Measurements from ENCODE around the gene RPH3AL. TPM values are rescaled to one million over a fixed set of nuclear protein-coding genes. Genes with fewer than 3 reads are reported as not detected.

RPH3AL gene
- polyA plus RNA-seq, 1 donor from 2014 or later, result 0.87 TPM

Other genes starting within 250 kb of the RPH3AL start
- not detected in 2 replicates for gene SCGB1C2, start 215.2 kb downstream of the RPH3AL start, polyA plus RNA-seq
- gene DOC2B, start 171.2 kb downstream of the RPH3AL start, polyA plus RNA-seq, result 4.8 TPM in 2 replicates
- gene RFLNB, start 93.1 kb upstream of the RPH3AL start, polyA plus RNA-seq, result 1.8 and 2.1 TPM in 2 replicates

All from neural cell (in vitro differentiated cells).